Measurements from ENCODE around the gene CEND1. TPM values are rescaled to one million over a fixed set of nuclear protein-coding genes. Genes with fewer than 3 reads are reported as not detected.

The CEND1 gene
- total RNA-seq, 1 experiment from 2014 or later, result not detected

DNA sequence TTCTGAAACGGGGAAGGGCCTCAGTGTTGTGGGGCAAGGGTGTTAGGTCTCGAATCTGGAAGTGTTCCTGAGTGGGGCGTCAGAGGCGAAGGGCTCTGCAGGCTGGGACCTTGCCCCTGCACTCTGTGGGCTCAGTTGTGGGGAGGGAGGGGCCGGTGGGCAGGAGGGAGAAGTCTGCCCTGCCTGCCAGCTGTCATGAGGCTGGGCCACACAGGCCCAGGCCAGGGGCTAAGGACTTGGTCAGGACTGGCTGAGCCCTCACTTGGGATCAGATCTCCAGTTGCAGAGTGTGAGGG is 38.0 kb upstream of the CEND1 start, which contains the start of gene CRACR2B:
TSS of gene CRACR2B (plus strand) at position 23 of the 296 bp plus-strand sequence. CDS start 689 bp downstream, outside the sequence.
- Histone ChIP-seq H4K20me1 (ENCODE audit: insufficient read depth) (peaks cover under 1% of the 10 kb centered on the region; the same call in 1 of the 2 replicates), H3K4me3 (peak within 1 kb of the TSS; percentile 57), H3K27ac (peak within 1 kb of the TSS; percentile 52), H2AFZ (peak within 1 kb of the TSS; percentile 82), H3F3A (ENCODE audit: insufficient read depth, low read depth) (peaks cover 8% of the 10 kb centered on the region; the same call in 1 of the 2 replicates), H3K36me3 (ENCODE audit: low read depth) (no peaks in the 10 kb centered on the region), H3K4me1 (replicated peaks; ENCODE audit: insufficient read depth) (peaks cover 27% of the 10 kb centered on the region), H3K9me2 (ENCODE audit: insufficient read depth) (no peaks in the 10 kb centered on the region), H3K4me2 (peak within 1 kb of the TSS; percentile 84), H3K79me2 (ENCODE audit: low read depth) (no peaks in the 10 kb centered on the region), H3K27me3 (ENCODE audit: insufficient read depth, low read depth) (no peaks in the 10 kb centered on the region), H3K9me3 (ENCODE audit: insufficient read depth, low read depth) (no peaks in the 10 kb centered on the region)
- intact Hi-C loops (cut with micrococcal nuclease; ENCODE audit: unreplicated experiment), result no loop called here
- ChIA-PET POLR2A (ENCODE audit: unreplicated experiment) (no interaction called here), CTCF (no interaction called here)
- no peak for DNase-seq
- TF ChIP-seq, protein P1, sequence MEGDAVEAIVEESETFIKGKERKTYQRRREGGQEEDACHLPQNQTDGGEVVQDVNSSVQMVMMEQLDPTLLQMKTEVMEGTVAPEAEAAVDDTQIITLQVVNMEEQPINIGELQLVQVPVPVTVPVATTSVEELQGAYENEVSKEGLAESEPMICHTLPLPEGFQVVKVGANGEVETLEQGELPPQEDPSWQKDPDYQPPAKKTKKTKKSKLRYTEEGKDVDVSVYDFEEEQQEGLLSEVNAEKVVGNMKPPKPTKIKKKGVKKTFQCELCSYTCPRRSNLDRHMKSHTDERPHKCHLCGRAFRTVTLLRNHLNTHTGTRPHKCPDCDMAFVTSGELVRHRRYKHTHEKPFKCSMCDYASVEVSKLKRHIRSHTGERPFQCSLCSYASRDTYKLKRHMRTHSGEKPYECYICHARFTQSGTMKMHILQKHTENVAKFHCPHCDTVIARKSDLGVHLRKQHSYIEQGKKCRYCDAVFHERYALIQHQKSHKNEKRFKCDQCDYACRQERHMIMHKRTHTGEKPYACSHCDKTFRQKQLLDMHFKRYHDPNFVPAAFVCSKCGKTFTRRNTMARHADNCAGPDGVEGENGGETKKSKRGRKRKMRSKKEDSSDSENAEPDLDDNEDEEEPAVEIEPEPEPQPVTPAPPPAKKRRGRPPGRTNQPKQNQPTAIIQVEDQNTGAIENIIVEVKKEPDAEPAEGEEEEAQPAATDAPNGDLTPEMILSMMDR (conservative IDR thresholded peaks at IDR 0.05), result no peak
- no peak for TF ChIP-seq EZH2 (IDR thresholded peaks at IDR 0.05; ENCODE audit: low read depth)
- BruUV-seq (replicated peaks), result no TSS peak

DNA sequence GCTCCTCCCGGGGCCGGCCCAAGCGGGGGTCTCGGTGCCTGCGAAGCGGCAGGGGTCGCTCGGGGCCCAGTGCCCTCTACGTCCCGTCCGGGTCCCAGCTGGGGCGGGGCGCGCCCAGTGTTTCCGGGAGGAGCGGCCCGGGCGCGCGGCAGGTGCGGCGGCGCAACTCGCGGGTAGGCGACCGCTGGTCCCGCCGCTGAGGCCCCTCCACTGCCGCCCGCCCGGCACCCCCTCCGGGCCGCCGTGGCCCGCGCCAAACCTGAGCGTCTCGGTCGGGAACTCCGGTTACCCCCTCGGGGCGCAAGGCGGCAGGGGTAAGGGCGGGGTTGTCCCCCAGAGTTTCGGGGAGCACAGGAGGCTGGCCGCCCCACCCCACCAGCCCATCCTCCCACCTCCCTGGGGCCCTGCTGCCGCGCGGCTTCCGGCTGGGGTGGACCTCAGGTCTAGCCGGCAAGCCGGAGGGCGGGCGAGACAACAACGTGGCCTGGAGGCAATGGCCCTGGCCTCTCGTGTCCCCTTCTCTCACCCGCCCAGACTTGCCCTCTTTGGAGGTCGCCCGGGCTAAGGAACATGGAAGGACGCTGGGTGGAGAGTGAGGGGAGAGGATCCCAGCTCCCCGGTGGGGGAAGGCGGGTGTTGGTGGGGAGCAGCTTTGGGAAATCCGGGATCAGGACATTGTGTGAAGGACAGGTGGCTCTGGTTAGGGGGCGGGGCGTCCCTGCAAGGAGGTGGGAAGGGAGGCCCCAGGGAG is 37.4 kb upstream of the CEND1 start:
- TF ChIP-seq EZH2 (IDR thresholded peaks at IDR 0.05; ENCODE audit: low read depth), result no peak
- TF ChIP-seq, protein P1 (conservative IDR thresholded peaks at IDR 0.05), result no peak
- H3K4me3 ChIP-seq, result peak overlapping the region; percentile 57
- ChIA-PET CTCF (no interaction called here), POLR2A (ENCODE audit: unreplicated experiment) (no interaction called here)
- peak overlapping the region; percentile 52 for H3K27ac ChIP-seq
- H3K9me2 ChIP-seq (ENCODE audit: insufficient read depth), result no peaks in the 10 kb centered on the region
- H3K4me2 ChIP-seq, result peak overlapping the region; percentile 84
- H4K20me1 ChIP-seq (ENCODE audit: insufficient read depth), result peaks cover 6% of the 10 kb centered on the region
- intact Hi-C loops (cut with micrococcal nuclease; ENCODE audit: unreplicated experiment), result no loop called here
- no peaks in the 10 kb centered on the region for H3K27me3 ChIP-seq (ENCODE audit: insufficient read depth, low read depth)
- no peaks in the 10 kb centered on the region for H3K36me3 ChIP-seq (ENCODE audit: low read depth)
- DNase-seq, result peak; percentile 44 to 75
- peaks cover 8% of the 10 kb centered on the region; the same call in 1 of the 2 replicates for H3F3A ChIP-seq (ENCODE audit: insufficient read depth, low read depth)
- H3K9me3 ChIP-seq (ENCODE audit: insufficient read depth, low read depth), result no peaks in the 10 kb centered on the region
- BruUV-seq (replicated peaks), result TSS peak; percentile 29
- H2AFZ ChIP-seq, result peak overlapping the region; percentile 82
- peaks cover 27% of the 10 kb centered on the region for H3K4me1 ChIP-seq (replicated peaks; ENCODE audit: insufficient read depth)
- H3K79me2 ChIP-seq (ENCODE audit: low read depth), result no peaks in the 10 kb centered on the region

DNA sequence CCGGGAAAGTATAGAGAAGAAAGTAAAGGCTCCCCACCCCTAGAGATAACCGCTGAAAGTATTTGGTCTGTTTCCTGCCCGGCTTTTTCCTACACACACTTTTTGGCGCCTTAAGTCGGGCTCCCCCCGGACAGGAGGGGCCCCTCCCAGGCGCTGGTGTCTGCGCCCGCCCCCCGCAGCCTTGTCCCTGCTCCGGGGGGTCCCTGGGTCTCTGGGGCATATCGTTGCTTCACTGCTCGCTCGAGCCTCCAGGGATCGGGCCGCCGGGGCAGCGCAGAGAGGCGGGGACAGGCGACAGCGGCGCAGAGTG is 36.9 kb upstream of the CEND1 start:
- H2AFZ ChIP-seq, result peak overlapping the region; percentile 82; the same call in 1 of the 2 replicates
- peaks cover 8% of the 10 kb centered on the region; the same call in 1 of the 2 replicates for H3F3A ChIP-seq (ENCODE audit: insufficient read depth, low read depth)
- H4K20me1 ChIP-seq (ENCODE audit: insufficient read depth), result peaks cover 11% of the 10 kb centered on the region
- H3K4me2 ChIP-seq, result peak overlapping the region; percentile 84
- H3K4me1 ChIP-seq (replicated peaks; ENCODE audit: insufficient read depth), result peaks cover 27% of the 10 kb centered on the region
- peaks cover 3% of the 10 kb centered on the region; the same call in 1 of the 2 replicates for H3K79me2 ChIP-seq (ENCODE audit: low read depth)
- H3K9me3 ChIP-seq (ENCODE audit: insufficient read depth, low read depth), result no peaks in the 10 kb centered on the region
- H3K27ac ChIP-seq, result no peak overlapping the region
- no TSS peak for BruUV-seq (replicated peaks)
- TF ChIP-seq, protein P1 (conservative IDR thresholded peaks at IDR 0.05), result no peak
- no peak for TF ChIP-seq EZH2 (IDR thresholded peaks at IDR 0.05; ENCODE audit: low read depth)
- DNase-seq, result peak in 1 of 2 experiments; percentile 8
- H3K36me3 ChIP-seq (ENCODE audit: low read depth), result no peaks in the 10 kb centered on the region
- H3K4me3 ChIP-seq, result peak overlapping the region; percentile 57
- CTCF ChIA-PET, result no interaction called here
- intact Hi-C loops (cut with micrococcal nuclease; ENCODE audit: unreplicated experiment), result no loop called here
- POLR2A ChIA-PET (ENCODE audit: unreplicated experiment), result no interaction called here
- no peaks in the 10 kb centered on the region for H3K9me2 ChIP-seq (ENCODE audit: insufficient read depth)
- no peaks in the 10 kb centered on the region for H3K27me3 ChIP-seq (ENCODE audit: insufficient read depth, low read depth)

Data from PC-9 (cell line).